ENCODE results near the gene MANSC1. TPM values are rescaled to one million over a fixed set of nuclear protein-coding genes. Genes with fewer than 3 reads are reported as not detected.
"Not testable (repeated sequence)": the region's sequence is repeated elsewhere in the genome, so short reads cannot be mapped to it uniquely, and the experiment has no call there.

Gene MANSC1
- total RNA-seq, 1 donor from 2014 or later = 8.5 TPM

DNA sequence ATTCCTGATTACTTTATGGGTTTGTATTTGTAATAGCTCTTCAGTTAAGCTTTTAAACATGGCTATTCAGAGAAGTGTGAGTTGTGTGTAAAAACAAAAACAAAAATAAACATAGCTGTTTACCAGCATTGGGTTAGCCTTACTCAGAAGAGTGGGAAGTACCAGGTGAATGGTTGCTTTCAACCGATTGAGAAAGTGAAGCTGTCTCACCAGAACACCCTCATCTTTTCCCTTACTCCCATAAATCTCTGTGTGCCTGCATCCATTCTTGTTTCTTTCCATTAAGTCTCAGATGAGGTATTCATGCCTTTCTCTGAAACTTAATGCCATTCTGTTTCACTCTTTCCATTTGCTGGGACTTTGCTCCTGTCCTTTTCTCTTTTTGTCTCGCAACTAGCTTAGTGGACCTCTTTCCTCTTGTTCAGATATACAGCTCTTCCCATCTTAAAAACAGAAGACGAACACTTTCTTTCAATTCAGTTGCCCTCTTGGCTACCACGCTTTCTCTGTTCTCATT is 17.5 kb upstream of the MANSC1 start:
- DNase-seq (ENCODE audit: missing footprints) = no peak
- intact Hi-C loops (cut with DNase I) = no loop called here
- ATAC-seq = no peak

DNA sequence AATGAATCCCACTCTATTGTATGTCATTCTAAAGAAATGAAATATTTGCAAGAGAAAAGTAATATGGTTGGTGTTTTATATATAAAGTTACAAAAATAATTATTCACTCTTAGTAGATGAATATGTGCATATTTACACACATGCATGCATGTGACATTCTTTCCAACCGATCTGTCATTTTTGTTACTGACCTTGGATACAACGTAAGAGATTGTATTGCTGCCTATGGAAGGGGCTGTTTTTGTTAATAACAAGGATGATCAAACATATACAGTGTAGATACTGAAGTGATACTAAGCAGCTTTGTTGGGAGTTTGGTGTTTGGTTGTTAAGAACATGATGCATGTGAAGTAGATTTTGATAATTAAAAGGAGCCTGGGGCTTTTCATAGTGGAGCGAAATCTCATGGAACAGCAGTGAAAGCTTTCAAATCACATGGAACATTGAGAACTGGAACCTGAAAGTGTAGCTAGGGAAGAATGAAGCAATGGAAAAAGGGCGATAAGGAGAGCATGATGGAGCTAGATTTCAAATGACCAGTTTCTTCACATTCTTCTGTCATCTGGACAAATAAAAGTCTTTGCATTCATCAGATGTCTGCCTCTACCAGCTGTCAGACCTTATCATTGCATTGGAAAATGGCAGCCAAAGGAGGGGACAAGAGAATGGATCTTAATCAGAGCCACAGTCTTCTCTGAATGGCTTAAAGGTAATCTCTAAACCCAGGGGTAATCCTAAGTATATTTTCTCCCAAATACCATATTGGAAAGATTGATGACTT is 16.8 kb upstream of the MANSC1 start:
- ATAC-seq = no peak
- intact Hi-C loops (cut with DNase I) = no loop called here
- DNase-seq (ENCODE audit: missing footprints) = no peak

- DNase-seq (ENCODE audit: missing footprints) (no peak), ATAC-seq (no peak)
- intact Hi-C loops (cut with DNase I) = no loop called here
These were observed 15.9 kb upstream of the MANSC1 start for GRCh38 chr12:12365931-12366431.

DNA sequence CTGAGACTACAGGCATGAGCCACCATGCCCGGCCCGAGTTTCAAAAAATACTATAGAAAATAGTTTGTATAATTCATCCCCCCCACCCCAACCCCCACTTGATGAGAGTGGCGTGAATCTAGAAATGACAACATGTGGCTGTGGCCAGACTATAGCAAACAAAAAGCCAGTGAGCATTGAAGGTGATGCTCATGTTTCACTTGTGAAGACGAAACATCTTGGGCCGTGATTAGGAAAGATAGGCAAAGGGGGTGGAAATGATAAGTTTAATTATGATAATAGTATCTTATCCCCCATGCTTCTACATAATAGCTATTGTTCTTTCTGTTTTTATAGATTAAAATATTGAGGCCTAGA is 15.4 kb upstream of the MANSC1 start:
- ATAC-seq (no peak), DNase-seq (ENCODE audit: missing footprints) (no peak)
- intact Hi-C loops (cut with DNase I) = no loop called here

- intact Hi-C loops (cut with DNase I) = no loop called here
- ATAC-seq = no peak
- no peak for DNase-seq (ENCODE audit: missing footprints)
These were observed 14.9 kb upstream of the MANSC1 start for GRCh38 chr12:12364787-12365445.

- no peak for DNase-seq (ENCODE audit: missing footprints)
- intact Hi-C loops (cut with DNase I) = no loop called here
- ATAC-seq = no peak
These were observed 8.5 kb upstream of the MANSC1 start for GRCh38 chr12:12358528-12358927.

DNA sequence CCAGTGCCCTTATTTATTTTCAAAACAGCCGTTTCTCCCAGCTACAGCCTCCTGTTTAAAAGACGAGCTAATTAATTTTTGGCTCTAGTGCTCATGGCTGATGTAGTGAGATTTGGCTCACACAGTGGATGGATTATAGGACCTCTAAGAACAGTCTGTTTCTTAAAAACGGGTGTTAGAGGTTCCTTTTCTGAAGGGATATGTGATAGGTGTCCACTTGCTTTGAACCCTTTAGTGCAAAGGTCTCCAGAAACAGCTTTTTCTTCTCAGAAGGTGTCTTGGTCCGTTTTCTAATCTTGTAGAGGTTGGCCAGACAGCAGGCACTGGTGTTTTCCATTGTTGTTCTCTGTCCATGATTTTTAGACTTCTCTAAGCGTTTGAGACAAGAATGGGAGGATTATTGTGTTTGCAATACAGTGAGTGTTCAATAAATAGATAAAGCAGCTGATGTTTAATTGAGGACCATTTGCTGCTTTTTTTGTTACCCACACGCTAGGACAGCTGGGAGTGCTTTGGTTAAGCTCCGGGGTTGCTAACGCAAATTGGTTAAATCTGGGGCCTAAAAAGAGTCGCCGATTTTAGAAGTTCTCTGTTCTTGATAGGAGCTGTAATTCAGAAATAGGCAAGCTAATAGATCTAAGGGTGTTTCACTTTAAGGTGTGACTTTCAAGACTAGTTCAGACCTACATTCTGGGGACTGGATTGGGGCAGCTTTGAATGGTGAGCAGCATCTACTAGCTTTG is 7.8 kb upstream of the MANSC1 start:
- intact Hi-C loops (cut with DNase I) = no loop called here
- ATAC-seq = no peak

DNA sequence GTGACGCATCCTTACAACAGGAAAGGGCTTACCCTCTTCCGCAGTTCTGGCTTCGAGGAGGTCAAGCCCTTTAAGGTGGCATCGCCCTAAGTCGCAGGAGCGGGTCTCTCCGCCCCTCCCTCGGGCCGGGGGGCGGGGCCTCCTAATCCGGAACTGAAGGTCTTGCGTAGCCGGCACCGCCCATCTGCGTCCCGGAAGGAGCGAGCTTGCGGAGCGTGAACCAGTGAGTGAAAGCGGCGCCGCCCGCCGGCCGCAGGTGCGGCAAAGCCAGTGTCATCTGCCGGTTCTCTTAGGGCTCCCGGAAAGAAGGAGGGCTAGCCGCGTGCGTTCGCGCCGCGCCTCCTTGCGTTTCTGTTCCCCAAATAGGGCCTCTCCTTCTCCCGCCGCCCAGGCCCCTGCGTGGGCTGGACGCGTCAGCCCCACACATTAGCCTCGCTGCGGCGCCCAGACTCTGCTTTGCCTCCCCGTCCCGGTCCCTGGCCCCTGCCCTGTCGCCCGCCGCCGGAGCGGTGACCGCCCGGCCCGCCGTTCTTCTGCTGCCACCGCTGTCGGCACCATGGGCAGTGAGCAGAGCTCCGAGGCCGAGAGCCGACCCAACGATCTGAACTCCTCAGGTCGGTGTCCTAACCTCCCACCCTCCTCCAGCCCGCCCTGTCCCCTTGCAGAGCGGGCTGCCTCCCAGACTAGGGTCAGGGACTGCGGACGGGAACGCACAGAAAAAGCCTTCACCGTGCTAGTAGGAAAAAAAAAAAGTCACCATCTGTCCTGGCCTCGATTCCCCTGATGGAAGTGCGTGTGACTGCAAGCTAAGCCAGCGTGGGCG is 7.1 kb upstream of the MANSC1 start, which contains the start of gene BORCS5:
BORCS5 (plus strand) TSS at position 183 of the 823 bp plus-strand sequence; CDS start at position 557, 374 bp downstream.
- intact Hi-C loops (cut with DNase I) = no loop called here
- DNase-seq (ENCODE audit: missing footprints) = peak; percentile 100
- peak; percentile 99 for ATAC-seq

More for the DNA sequence above, 7.8 kb upstream of the MANSC1 start:
- no peak for DNase-seq (ENCODE audit: missing footprints)

- ATAC-seq (no peak), DNase-seq (ENCODE audit: missing footprints) (no peak)
- intact Hi-C loops (cut with DNase I) = no loop called here
These were observed 6.4 kb upstream of the MANSC1 start for GRCh38 chr12:12356467-12356895.

DNA sequence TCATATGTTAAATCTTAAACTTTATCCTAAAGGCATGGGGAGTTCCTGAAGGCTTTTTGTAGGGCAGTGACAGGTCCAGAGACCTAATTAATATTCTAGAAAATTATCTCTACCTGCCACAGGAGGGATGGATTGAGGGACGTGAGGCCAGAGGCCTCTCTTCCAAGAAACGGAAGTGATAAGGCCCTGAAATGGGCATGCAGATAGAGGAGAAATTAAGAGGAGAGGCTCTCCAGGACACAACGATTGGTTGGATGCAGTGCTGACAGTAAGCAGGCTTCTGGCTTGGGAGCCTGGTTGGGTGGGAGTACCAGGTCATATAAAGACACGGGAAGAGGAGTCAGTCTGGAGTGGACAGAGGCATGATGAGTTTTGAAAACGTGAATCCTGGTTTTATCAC is 3.8 kb upstream of the MANSC1 start:
- DNase-seq (ENCODE audit: missing footprints) (no peak), ATAC-seq (no peak)
- intact Hi-C loops (cut with DNase I) = no loop called here

- intact Hi-C loops (cut with DNase I) = no loop called here
- DNase-seq (ENCODE audit: missing footprints) (no peak), ATAC-seq (no peak)
These were observed 3.2 kb upstream of the MANSC1 start for GRCh38 chr12:12353276-12353675.

GRCh38 chr12:12351468-12352185 is 1.6 kb upstream of the MANSC1 start:
- ATAC-seq; DNase-seq (ENCODE audit: missing footprints); intact Hi-C loops (cut with DNase I): not testable (repeated sequence)

GRCh38 chr12:12350868-12351463 is 924 bp upstream of the MANSC1 start:
- no peak for DNase-seq (ENCODE audit: missing footprints)
- intact Hi-C loops (cut with DNase I) = no loop called here
- ATAC-seq = no peak

DNA sequence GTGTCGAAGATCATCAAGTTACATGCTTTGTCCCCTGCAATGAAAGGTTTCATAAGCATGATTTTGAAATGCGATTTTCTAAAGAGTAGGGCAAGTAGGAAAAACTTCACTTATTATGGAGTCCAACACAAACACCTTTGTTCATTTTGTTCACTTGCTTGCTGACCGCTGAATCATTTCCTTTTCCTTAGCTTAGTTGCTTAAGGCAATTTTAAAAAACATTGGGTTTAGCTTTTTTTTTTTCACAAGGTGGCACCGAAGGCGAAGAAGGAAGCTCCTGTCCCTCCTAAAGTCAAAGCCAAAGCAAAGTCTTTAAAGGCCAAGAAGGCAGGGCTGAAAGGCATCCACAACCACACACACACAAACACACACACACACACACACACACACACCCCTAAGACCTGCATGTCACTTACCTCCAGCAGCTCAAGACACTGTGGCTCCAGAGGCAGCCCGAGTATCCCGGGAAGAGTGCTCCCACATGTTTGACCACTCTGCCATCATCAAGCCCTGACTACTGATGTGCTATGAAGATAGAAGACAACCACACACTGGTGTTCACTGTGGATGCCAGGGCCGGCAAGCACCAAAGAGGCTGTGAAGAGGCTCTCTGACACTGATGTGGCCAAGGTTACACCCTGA is 11.4 kb downstream of the MANSC1 start:
- ATAC-seq (no peak), DNase-seq (ENCODE audit: missing footprints) (no peak)
- intact Hi-C loops (cut with DNase I) = loop anchor here (10.0 kb wide), 2 partner anchors 174 to 754 kb away; no protein-coding TSS in a partner anchor

DNA sequence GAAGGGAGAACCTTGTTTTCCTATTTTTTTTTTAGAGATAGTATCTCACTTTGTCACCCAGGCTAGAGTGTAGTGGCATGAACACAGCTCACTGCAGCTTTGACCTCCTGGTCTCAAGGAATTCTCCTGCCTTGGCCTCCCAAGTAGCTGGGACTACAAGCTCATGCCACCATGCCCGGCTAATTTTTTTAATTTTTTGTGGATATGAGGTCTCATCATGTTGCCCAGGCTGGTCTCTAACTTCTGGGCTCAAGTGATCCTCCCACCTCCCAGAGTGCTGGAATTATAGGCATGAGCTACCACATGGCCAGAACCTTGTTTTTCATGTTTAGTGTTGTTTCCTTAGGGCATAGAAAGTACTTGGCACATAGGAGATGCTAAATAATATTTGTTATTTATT is 13.5 kb downstream of the MANSC1 start:
- intact Hi-C loops (cut with DNase I) = loop anchor here (10.0 kb wide), 2 partner anchors 172 to 752 kb away; no protein-coding TSS in a partner anchor
- no peak for DNase-seq (ENCODE audit: missing footprints)
- no peak for ATAC-seq

DNA sequence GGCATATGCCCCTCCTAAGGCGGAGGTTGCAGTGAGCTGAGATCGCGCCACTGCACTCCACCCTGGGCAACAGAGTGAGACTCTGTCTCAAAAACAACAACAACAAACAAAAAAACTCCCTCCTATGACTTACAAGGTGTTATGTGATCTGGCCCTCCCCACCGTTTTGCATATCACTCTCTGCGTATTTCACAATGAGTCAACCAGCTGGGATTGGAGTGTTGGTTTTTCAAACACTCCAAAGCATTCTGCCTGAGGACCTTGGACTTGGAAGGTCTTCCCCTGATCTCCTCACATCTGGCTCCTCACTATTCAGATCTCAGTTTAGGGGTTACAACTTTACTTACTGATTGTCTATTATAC is 14.0 kb downstream of the MANSC1 start:
- ATAC-seq = no peak
- DNase-seq (ENCODE audit: missing footprints) = no peak
- intact Hi-C loops (cut with DNase I) = loop anchor here (10.0 kb wide), 2 partner anchors 171 to 751 kb away; no protein-coding TSS in a partner anchor

Measured in Right ventricle myocardium inferior (tissue), 1 donor.